SJCRH30 (cell line): ENCODE results near the gene GOLGA8S. TPM values are rescaled to one million over a fixed set of nuclear protein-coding genes. Genes with fewer than 3 reads are reported as not detected.
"Not testable (repeated sequence)": the region's sequence is repeated elsewhere in the genome, so short reads cannot be mapped to it uniquely, and the experiment has no call there.

Experiments used
- DNase-seq, 2 experiments: peaks; one replicate each; pipeline ENCODE4 v3.0.0-alpha.2; 2015 to 2020
- H3K27ac ChIP-seq: fragments of 250-450 bp; sonication (Bioruptor Pico); 2 replicates; pipeline ENCODE4 v1.5.1; 2020; ENCODE audit warnings: mild to moderate bottlenecking, moderate library complexity
- H3K27me3 ChIP-seq: fragments of 250-450 bp; sonication (Bioruptor Pico); 2 replicates; pipeline ENCODE4 v1.5.1; 2020; ENCODE audit warnings: mild to moderate bottlenecking, moderate library complexity
- H3K36me3 ChIP-seq: fragments of 250-450 bp; sonication (Bioruptor Pico); 2 replicates; pipeline ENCODE4 v1.5.1; 2020; ENCODE audit warnings: mild to moderate bottlenecking, moderate library complexity
- H3K4me1 ChIP-seq: fragments of 250-450 bp; sonication (Bioruptor Pico); 2 replicates; pipeline ENCODE4 v1.5.1; 2020; ENCODE audit warnings: mild to moderate bottlenecking, moderate library complexity
- H3K4me3 ChIP-seq: fragments of 250-450 bp; sonication (Bioruptor Pico); 2 replicates; pipeline ENCODE4 v1.5.1; 2020; ENCODE audit warnings: mild to moderate bottlenecking, moderate library complexity
- H3K9me3 ChIP-seq: fragments of 250-450 bp; sonication (Bioruptor Pico); replicated peaks from 2 replicates; pipeline ENCODE4 v1.5.1; 2020; ENCODE audit warnings: mild to moderate bottlenecking, moderate library complexity
- total RNA-seq: library from RNA; depleted of rRNA; stranded (reverse); fragments of >200 nt; shearing (Covaris generic); gene quantifications from 2 replicates; pipeline ENCODE4 v1.2.3, GENCODE V29; 2014; rRNA removed

Gene GOLGA8S, protein sequence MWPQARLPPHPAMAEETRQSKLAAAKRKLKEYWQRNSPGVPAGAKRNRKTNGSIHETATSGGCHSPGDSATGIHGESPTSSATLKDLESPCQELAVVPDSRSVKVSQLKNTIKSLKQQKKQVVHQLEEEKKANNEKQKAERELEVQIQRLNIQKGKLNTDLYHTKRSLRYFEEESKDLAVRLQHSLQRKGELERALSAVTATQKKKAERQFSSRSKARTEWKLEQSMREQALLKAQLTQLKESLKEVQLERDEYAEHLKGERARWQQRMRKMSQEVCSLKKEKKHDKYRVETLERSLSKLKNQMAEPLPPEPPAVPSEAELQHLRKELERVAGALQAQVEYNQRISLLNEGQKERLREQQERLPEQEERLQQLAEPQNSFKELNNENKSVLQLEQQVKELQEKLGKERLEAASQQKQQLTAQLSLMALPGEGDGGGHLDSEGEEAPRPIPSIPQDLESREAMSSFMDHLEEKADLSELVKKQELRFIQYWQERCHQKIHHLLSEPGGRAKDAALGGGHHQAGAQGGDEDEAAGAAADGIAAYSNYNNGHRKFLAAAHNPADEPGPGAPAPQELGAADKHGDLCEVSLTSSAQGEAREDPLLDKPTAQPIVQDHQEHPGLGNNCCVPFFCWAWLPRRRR
- 0.02 TPM in 1 of 2 replicates, not detected in the other for total RNA-seq

GRCh38 chr15:23354448-23354847 is at the start of gene GOLGA8S:
Gene GOLGA8S, plus strand, starts transcription at chr15:23354748. Its CDS starts 62 bp downstream, at chr15:23354810.
- H3K4me3 ChIP-seq, H3K27ac ChIP-seq, H3K9me3 ChIP-seq, H3K27me3 ChIP-seq, DNase-seq, H3K4me1 ChIP-seq, H3K36me3 ChIP-seq: not testable (repeated sequence)

DNA sequence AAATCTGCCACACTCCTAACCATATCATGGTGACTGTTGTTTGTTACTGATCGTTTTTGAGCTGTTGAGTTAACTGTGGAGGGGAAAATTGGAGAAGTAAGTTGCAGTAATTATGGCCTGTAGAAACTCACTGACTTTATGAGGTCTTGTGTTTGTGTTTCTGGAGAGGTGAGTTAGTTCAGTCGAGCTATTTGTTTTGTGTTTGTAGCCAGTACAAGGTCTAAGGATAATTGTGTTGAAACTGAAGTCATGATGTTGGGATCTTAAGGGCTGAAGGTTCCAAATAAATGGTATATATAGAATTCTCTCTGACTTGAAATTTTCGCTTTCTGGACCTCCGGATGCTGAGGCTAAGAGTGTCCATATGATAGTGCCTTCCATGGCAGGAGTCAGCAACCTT is 49.7 kb upstream of the GOLGA8S start:
- H3K4me1 ChIP-seq, DNase-seq, H3K9me3 ChIP-seq, H3K4me3 ChIP-seq, H3K27ac ChIP-seq, H3K27me3 ChIP-seq, H3K36me3 ChIP-seq: not testable (repeated sequence)

DNA sequence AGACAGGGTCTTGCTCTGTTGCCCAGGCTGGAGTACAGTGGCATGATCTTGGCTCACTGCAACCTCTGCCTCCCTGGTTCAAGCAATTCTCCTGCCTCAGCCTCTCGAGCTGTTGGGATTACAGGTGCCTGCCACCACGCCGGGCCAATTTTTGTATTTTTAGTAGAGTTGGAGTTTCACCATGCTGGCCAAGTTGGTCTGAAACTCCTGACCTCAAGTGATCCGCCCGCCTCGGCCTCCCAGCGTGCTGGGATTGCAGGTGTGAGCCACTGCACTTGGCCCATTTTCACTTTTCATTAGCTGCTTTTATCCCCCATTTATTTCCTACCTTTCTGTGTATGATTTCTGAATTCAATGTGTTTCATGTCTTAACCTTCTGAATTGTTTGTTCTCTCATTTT is 48.6 kb upstream of the GOLGA8S start:
- not testable (repeated sequence) for H3K27ac ChIP-seq, H3K9me3 ChIP-seq, H3K27me3 ChIP-seq, H3K36me3 ChIP-seq, DNase-seq, H3K4me1 ChIP-seq, H3K4me3 ChIP-seq

DNA sequence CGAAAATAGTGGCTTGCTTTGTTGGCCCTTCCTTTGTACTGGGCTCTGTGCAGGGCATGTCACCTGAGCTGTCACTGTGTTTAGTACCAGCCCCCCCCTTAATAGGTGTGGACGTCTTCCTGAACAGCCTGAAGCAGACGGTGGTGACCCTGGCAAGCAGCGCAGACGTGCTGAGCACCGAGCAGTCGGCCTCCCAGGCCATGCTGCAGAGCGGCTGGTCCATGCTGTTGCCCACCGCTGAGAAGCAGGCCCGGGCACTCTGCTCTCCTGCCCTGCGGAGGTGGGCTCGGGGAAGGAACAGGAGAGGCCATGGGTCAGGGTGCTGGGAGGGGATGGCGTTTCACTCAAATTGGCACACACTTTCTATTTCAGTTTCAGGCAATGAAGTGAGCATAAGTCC is 43.3 kb upstream of the GOLGA8S start:
- H3K4me3 ChIP-seq, H3K36me3 ChIP-seq, H3K27me3 ChIP-seq, H3K4me1 ChIP-seq, DNase-seq, H3K27ac ChIP-seq, H3K9me3 ChIP-seq: not testable (repeated sequence)

- H3K4me1 ChIP-seq, H3K27me3 ChIP-seq, H3K4me3 ChIP-seq, H3K9me3 ChIP-seq, H3K27ac ChIP-seq, H3K36me3 ChIP-seq, DNase-seq: not testable (repeated sequence)
Observed at GRCh38 chr15:23334096-23334495, 20.5 kb upstream of the GOLGA8S start, which contains the start of gene GOLGA6L26. Gene GOLGA6L26, minus strand, starts transcription at chr15:23334196. Its CDS starts 61 bp downstream, at chr15:23334135.

- H3K27ac ChIP-seq, H3K4me1 ChIP-seq, H3K27me3 ChIP-seq, H3K36me3 ChIP-seq, H3K4me3 ChIP-seq, H3K9me3 ChIP-seq, DNase-seq: not testable (repeated sequence)
Observed at GRCh38 chr15:23362622-23363021, 8.1 kb downstream of the GOLGA8S start.

DNA sequence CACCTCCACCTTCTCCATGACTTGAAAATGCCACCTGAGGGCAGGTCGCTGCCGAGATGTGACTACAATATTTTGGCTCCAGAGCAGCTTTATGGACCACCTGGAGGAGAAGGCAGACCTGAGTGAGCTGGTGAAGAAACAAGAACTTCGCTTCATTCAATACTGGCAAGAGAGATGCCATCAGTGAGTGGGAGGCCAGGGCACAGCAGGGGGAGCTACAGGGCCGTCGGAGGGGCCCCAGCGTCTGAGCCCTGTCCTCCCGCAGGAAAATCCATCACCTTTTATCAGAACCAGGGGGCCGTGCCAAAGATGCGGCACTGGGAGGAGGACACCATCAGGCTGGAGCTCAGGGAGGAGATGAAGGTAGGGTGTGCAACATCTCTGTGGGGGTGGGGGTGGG is 9.7 kb downstream of the GOLGA8S start:
- not testable (repeated sequence) for H3K27me3 ChIP-seq, H3K4me1 ChIP-seq, H3K9me3 ChIP-seq, H3K27ac ChIP-seq, DNase-seq, H3K4me3 ChIP-seq, H3K36me3 ChIP-seq

- H3K36me3 ChIP-seq: no peaks in the 10 kb centered on the region
- no peak overlapping the region for H3K4me3 ChIP-seq
- H3K9me3 ChIP-seq: no peaks in the 10 kb centered on the region
- no peak for DNase-seq
- peaks cover 5% of the 10 kb centered on the region; the same call in 1 of the 2 replicates for H3K4me1 ChIP-seq
- H3K27ac ChIP-seq: no peak overlapping the region
- no peaks in the 10 kb centered on the region for H3K27me3 ChIP-seq
Observed at GRCh38 chr15:23370578-23370977, 16.0 kb downstream of the GOLGA8S start.

- not testable (repeated sequence) for DNase-seq, H3K27me3 ChIP-seq, H3K4me1 ChIP-seq, H3K9me3 ChIP-seq, H3K4me3 ChIP-seq, H3K36me3 ChIP-seq, H3K27ac ChIP-seq
Observed at GRCh38 chr15:23371134-23371533, 16.6 kb downstream of the GOLGA8S start.

DNA sequence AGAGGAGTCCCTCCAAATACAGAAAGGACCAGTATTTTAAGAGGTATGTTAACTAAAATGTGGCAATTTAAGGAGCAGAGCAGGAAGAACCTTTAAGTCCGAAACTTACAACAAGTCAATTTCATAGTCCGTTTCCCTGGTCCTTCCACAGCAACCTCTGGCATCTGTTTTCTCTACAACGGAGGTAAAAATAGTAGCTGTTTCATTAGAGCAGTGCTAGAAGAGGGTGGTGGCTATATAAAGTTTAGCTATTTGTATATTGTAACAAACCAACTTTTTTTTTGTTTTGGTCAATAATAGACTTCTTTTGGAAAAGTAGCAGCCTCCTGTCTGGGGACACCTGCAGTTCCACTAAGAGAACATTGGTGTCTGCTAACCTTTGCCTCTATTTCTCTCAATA is 17.3 kb downstream of the GOLGA8S start:
- H3K27me3 ChIP-seq, H3K9me3 ChIP-seq, H3K36me3 ChIP-seq, H3K4me1 ChIP-seq: not testable (repeated sequence)
- DNase-seq: peak in 1 of 2 experiments; percentile 24
- H3K4me3 ChIP-seq: peak overlapping the region; percentile 47
- peak overlapping the region; percentile 79; the same call in 1 of the 2 replicates for H3K27ac ChIP-seq

GRCh38 chr15:23372284-23372683 is 17.7 kb downstream of the GOLGA8S start:
- H3K27me3 ChIP-seq: no peaks in the 10 kb centered on the region
- peak overlapping the region; percentile 47 for H3K4me3 ChIP-seq
- H3K4me1 ChIP-seq: peaks cover 5% of the 10 kb centered on the region; the same call in 1 of the 2 replicates
- peak overlapping the region; percentile 79 for H3K27ac ChIP-seq
- DNase-seq: peak; percentile 84 to 91
- H3K9me3 ChIP-seq: no peaks in the 10 kb centered on the region
- no peaks in the 10 kb centered on the region for H3K36me3 ChIP-seq

DNA sequence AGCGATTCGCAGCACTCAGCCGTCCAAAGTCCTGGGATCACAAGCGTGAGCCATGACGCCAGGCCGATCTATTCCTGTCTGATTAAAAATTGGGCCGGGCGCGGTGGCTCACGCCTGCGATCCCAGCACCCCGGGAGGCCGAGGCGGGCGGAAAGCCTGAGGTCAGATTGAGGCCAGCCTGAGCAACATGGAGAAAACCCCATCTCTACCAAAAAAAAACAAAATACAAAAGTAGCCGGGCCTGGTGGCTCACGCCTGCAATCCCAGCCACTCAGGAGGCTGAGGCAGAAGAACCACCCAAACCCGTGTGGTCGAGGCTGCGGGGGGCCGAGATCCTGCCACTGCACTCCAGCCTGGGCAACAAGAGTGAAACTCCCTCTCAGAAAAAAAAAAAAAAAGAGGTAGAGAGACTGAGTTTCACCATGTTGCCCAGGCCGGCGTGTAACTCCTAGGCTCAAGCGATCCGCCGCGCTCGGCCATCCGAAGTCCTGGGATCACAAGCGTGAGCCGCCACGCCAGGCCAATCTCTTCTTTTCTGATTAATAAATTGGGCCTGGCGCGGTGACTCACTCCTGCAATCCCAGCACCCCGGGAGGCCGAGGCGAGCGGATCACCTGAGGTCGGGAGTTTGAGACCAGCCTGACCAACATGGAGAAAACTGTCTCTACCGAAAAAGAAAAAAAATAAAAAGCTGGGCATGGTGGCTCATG is 18.5 kb downstream of the GOLGA8S start:
- Histone ChIP-seq H3K4me3 (peak overlapping the region; percentile 47), H3K27ac (peak overlapping the region; percentile 79)
- H3K4me1 ChIP-seq, H3K27me3 ChIP-seq, H3K9me3 ChIP-seq, H3K36me3 ChIP-seq: not testable (repeated sequence)
- DNase-seq: peak in 1 of 2 experiments; percentile 43

DNA sequence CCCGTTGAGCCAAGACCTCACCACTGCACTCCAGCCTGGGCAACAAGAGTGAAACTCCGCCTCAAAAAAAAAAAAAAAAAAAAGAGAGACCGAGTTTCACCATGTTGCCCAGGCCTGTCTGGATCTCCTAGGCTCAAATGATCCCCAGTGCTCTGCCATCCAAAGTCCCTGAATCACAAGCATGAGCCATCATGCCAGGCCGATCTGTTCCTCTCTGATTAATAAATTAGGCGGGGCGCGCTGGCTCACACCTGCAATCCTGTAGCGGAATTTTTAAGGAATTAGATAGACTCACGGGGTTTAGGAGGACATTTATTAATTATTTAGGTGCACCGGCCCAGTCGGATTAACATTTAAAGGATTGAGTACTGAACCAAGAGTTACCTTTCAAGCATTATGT is 19.7 kb downstream of the GOLGA8S start:
- DNase-seq, H3K27me3 ChIP-seq, H3K9me3 ChIP-seq, H3K4me3 ChIP-seq, H3K4me1 ChIP-seq, H3K36me3 ChIP-seq, H3K27ac ChIP-seq: not testable (repeated sequence)

DNA sequence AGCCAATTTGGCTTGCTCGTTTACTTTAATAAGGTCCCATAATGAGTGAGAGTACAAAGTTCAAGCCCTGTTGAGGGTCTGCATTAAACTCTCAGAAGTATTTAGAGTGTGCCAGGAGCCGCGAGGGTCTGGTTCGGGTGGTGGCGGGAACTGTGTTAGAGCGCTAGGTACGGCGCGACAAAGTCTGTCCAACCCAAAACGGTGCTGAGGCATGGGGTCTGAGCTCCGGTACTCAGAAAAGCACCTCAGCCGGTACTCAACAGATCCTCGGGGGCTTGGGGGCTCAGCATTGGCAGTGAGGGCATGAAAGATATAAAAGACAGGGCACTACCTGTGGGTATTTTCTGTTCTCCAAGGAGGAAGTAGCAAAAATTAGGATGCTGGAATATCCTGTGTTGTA is 24.4 kb downstream of the GOLGA8S start:
- H3K27ac ChIP-seq, H3K4me3 ChIP-seq, H3K36me3 ChIP-seq, H3K27me3 ChIP-seq, H3K9me3 ChIP-seq, DNase-seq, H3K4me1 ChIP-seq: not testable (repeated sequence)

DNA sequence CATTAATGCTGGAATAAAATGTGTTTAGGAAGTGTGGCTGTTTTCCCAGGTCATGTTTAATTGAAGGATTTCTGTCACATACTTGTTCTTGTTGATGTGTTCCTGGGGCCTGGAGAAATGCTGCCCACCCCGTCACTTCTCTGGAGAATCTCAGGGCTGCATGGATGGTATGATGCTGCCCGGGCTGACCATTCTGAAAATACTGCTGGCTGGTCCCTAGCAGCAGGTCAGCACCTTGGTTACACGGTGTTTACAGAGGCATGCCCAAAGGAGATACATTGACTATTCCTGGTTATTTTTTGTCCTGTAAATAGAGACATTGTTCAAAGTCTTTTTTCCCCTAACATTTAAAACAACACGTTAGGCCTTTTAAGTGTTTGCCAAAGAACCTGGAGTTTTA is 26.2 kb downstream of the GOLGA8S start:
- peak overlapping the region; percentile 41; the same call in 1 of the 2 replicates for H3K27ac ChIP-seq
- not testable (repeated sequence) for H3K27me3 ChIP-seq, H3K4me3 ChIP-seq, H3K9me3 ChIP-seq, DNase-seq, H3K36me3 ChIP-seq, H3K4me1 ChIP-seq
